Lung (tissue), 12 donors: ENCODE data around the gene TRIB2. TPM values are rescaled to one million over a fixed set of nuclear protein-coding genes. Genes with fewer than 3 reads are reported as not detected.
A peak's percentile ranks its signal among the peaks of the same experiment; 100 is the strongest.

Experiments used
- ATAC-seq: fragments of 200-7000 bp; cut with Tn5 transposase; one replicate; pipeline ENCODE4 v1.9.1; 2020; ENCODE audit warnings: moderate number of reproducible peaks; ENCODE audit not compliant: insufficient read depth, low FRiP score
- DNase-seq, 3 donors: peaks; one replicate each; pipeline ENCODE4 v3.0.0-alpha.2; 2013 to 2017
- H3K27ac ChIP-seq, 2 donors: one replicate each; pipeline ENCODE4 v1.5.1; 2013; ENCODE audit warnings: mild to moderate bottlenecking in 2 of 2, moderate library complexity in 2 of 2, control low read depth in 1 of 2, inconsistent platforms in 1 of 2, low read depth in 1 of 2, low read length in 1 of 2
- H3K27me3 ChIP-seq, 3 donors: one replicate each; pipeline ENCODE4 v1.5.1; 2013; ENCODE audit warnings: low read length in 2 of 3; ENCODE audit not compliant: control insufficient read depth in 3 of 3, insufficient read depth in 3 of 3
- H3K36me3 ChIP-seq, 4 donors: one replicate each; pipeline ENCODE4 v1.5.1; 2013; ENCODE audit warnings: low read length in 4 of 4, mild to moderate bottlenecking in 1 of 4, moderate library complexity in 1 of 4; ENCODE audit not compliant: control insufficient read depth in 4 of 4, insufficient read depth in 4 of 4
- H3K4me1 ChIP-seq, 5 donors: one replicate each; pipeline ENCODE4 v1.5.1; 2013; ENCODE audit warnings: low read length in 5 of 5, mild to moderate bottlenecking in 2 of 5, moderate library complexity in 1 of 5; ENCODE audit not compliant: control insufficient read depth in 5 of 5, insufficient read depth in 5 of 5
- H3K4me3 ChIP-seq: one replicate; pipeline ENCODE4 v1.5.1; 2013; ENCODE audit warnings: mild to moderate bottlenecking, control low read depth, moderate library complexity
- H3K9ac ChIP-seq, 2 donors: one replicate each; pipeline ENCODE4 v1.5.1; 2013; ENCODE audit warnings: low read length in 2 of 2, control low read depth in 1 of 2; ENCODE audit not compliant: insufficient read depth in 1 of 2
- H3K9me3 ChIP-seq, 4 donors: one replicate each; pipeline ENCODE4 v1.5.1; 2013; ENCODE audit warnings: low read length in 3 of 4, mild to moderate bottlenecking in 1 of 4, moderate library complexity in 1 of 4; ENCODE audit not compliant: control insufficient read depth in 4 of 4, insufficient read depth in 3 of 4
- WGBS, 2 donors: extraction: QIAGEN DNeasy Blood & Tissue Kit; methylation state at CpG; one replicate each; pipeline ENCODE4 v1.1.7; 2013; 5-methylcytosine and 5-hydroxymethylcytosine counted together
- polyA plus RNA-seq, 2 donors: library from polyadenylated mRNA; stranded (reverse); fragments of 200-250 nt; gene quantifications; one replicate each; pipeline ENCODE4 v1.2.1, GENCODE V29; 2013
- total RNA-seq, 2 donors: library from RNA; depleted of rRNA in 1 of 2; stranded (reverse); fragments of >200 nt in 1 of 2; gene quantifications; one replicate each; pipeline ENCODE4 v1.2.1, GENCODE V29; 2014 to 2021
- TF ChIP-seq, protein P1 (sequence below): IDR thresholded peaks from 2 replicates; pipeline ENCODE4 v1.5.1; 2012; ENCODE audit warnings: mild to moderate bottlenecking; ENCODE audit errors: control extremely low read depth, extremely low read depth
- donor health status: control.
- donor health status: control.
- donor health status: Bipolar disorder and iron deficiency.
- donor health status: healthy.
- donor health status: DM: yes; HTN: yes; CAD: no.

TRIB2 gene
- total and polyA plus RNA-seq, 4 donors = 21.3 to 83.6 (median 38.5) TPM

- Histone ChIP-seq H3K9ac (no peak overlapping the region), H3K4me1 (peaks cover 6 to 39% (median 15%) of the 10 kb centered on the region in 5 donors), H3K36me3 (peaks cover 7 to 34% (median 21%) of the 10 kb centered on the region in 4 donors), H3K4me3 (no peak overlapping the region), H3K27me3 (no peaks in the 10 kb centered on the region), H3K27ac (peak overlapping the region; percentile 34 to 50), H3K9me3 (no peaks in the 10 kb centered on the region)
- DNase-seq (no peak), ATAC-seq (no peak)
- TF ChIP-seq, protein P1, sequence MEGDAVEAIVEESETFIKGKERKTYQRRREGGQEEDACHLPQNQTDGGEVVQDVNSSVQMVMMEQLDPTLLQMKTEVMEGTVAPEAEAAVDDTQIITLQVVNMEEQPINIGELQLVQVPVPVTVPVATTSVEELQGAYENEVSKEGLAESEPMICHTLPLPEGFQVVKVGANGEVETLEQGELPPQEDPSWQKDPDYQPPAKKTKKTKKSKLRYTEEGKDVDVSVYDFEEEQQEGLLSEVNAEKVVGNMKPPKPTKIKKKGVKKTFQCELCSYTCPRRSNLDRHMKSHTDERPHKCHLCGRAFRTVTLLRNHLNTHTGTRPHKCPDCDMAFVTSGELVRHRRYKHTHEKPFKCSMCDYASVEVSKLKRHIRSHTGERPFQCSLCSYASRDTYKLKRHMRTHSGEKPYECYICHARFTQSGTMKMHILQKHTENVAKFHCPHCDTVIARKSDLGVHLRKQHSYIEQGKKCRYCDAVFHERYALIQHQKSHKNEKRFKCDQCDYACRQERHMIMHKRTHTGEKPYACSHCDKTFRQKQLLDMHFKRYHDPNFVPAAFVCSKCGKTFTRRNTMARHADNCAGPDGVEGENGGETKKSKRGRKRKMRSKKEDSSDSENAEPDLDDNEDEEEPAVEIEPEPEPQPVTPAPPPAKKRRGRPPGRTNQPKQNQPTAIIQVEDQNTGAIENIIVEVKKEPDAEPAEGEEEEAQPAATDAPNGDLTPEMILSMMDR = no peak
- WGBS, 2 donors = 75 to 77% methylated on average over 7 of the region's 7 CpGs
Measured at GRCh38 chr2:12722447-12723316, 5.9 kb downstream of the TRIB2 start.

- TF ChIP-seq, protein P1 = no peak
- peaks cover 6 to 43% (median 22%) of the 10 kb centered on the region in 5 donors for H3K4me1 ChIP-seq
- H3K9me3 ChIP-seq = no peaks in the 10 kb centered on the region
- H3K9ac ChIP-seq = no peak overlapping the region
- no peaks in the 10 kb centered on the region for H3K27me3 ChIP-seq
- no peak for ATAC-seq
- DNase-seq = no peak
- WGBS, 2 donors = 70 to 80% methylated on average over 8 of the region's 8 CpGs
- peak overlapping the region in 1 of 2 donors; percentile 1 for H3K27ac ChIP-seq
- H3K36me3 ChIP-seq = peaks cover 7 to 39% (median 27%) of the 10 kb centered on the region in 4 donors
- no peak overlapping the region for H3K4me3 ChIP-seq
Measured at GRCh38 chr2:12723736-12724463, 7.2 kb downstream of the TRIB2 start.

DNA sequence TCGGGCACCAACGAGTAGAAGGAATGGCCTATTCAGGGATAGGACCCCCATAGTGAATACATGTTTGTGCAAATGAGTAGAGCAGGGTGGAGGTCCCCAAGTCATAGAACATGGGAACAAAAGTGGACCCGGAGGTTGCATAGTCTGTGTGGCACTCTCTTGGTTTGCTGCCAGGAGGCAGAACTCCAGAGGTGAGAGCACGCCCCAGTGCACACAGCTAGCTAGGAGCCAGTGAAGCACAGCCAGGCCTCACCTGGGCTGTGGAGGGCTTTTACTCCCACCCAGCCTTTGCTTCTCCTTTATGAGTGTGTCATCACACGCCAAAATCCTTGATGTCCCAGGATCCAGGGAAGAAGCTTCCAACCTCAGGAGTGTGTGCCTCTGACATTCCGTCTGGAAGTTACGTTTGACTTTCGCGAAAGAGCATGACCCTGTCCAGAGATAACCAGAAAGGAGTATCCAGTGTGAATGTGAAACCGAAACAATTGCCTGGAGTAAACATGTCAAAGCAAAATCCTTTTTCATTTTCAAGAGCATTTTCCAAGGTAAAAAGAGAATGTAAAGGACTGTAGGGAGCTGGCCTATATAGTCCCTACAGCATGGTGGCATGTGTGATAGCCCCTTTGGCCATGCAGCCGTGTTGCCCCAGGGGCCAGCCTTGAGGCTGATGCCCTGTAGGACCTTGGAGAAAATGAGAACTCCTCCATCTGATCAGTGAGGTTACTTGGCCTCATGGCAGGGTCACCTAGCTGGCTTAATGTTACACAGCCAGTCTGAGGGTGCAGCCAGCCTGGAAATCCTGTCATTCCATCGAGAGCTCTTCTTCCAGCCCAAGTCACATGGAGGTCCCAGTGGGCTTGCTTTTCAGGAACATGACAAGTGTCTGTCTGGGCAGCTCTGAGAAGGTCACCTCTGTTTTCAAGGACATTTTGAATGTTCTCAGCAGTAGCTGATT lies 8.8 kb downstream of the TRIB2 start:
- TF ChIP-seq, protein P1 = no peak
- ATAC-seq (no peak), DNase-seq (no peak)
- H3K4me1 ChIP-seq = peaks cover 6 to 43% (median 16%) of the 10 kb centered on the region in 5 donors
- H3K9me3 ChIP-seq = no peaks in the 10 kb centered on the region
- H3K27ac ChIP-seq = peak overlapping the region; percentile 71 to 80
- no peaks in the 10 kb centered on the region for H3K27me3 ChIP-seq
- peaks cover 7 to 40% (median 31%) of the 10 kb centered on the region in 4 donors for H3K36me3 ChIP-seq
- H3K4me3 ChIP-seq = no peak overlapping the region
- 71 to 77% methylated on average over 12 of the region's 12 CpGs for whole genome bisulfite sequencing, 2 donors
- H3K9ac ChIP-seq = no peak overlapping the region
